K562 (cell line): ENCODE data around the gene INPP5D. TPM values are rescaled to one million over a fixed set of nuclear protein-coding genes. Genes with fewer than 3 reads are reported as not detected.

ENCODE experiments used
- ATAC-seq: fragments of 200-7000 bp; cut with Tn5 transposase; 3 replicates; pipeline ENCODE4 v1.9.1; 2020; ENCODE audit warnings: moderate library complexity
- BruUV-seq: library from RNA; stranded (reverse); fragments of 400-500 nt; replicated peaks from 2 replicates; lab custom pipeline; 2021; lab: Mats Ljungman, UMichigan
- CTCF ChIA-PET: fragments of 300-600 bp; formaldehyde crosslinking; extraction: SDS; loops from one replicate; lab custom pipeline; 2021; ENCODE audit warnings: low intra/inter-chr PET ratio; lab: Yijun Ruan, JAX
- POLR2A ChIA-PET: fragments of 300-600, 350-650 bp; sonication (Branson Sonifier 250); formaldehyde crosslinking; extraction: SDS; loops from one replicate; lab custom pipeline; 2021; ENCODE audit warnings: antibody characterized with exemption, inconsistent platforms; lab: Yijun Ruan, JAX
- DNase-seq, 4 experiments: peaks; one replicate each; pipeline versions ENCODE4 v3.0.0 to v3.0.0-alpha.2; 2011 to 2018; ENCODE audit warnings: low spot score in 3 of 4, mixed read lengths in 3 of 4; ENCODE audit errors: extremely low read depth in 1 of 4
- FAIRE-seq: peaks from 2 replicates; lab custom pipeline; 2011; peaks lifted over from hg19 to GRCh38; lab: Jason Lieb, UNC
- H2AFZ ChIP-seq: 2 replicates; pipeline ENCODE4 v1.6.0; 2011; ENCODE audit warnings: low read depth, low read length, control low read depth, inconsistent platforms
- H3K27ac ChIP-seq: fragments of 200-600 bp; 3 replicates; pipeline ENCODE4 v1.8.0; 2011; ENCODE audit warnings: low read depth, mild to moderate bottlenecking, control low read depth, inconsistent platforms, low read length, moderate library complexity, mixed read lengths; ENCODE audit errors: extremely low read depth
- H3K27me3 ChIP-seq, 2 experiments: fragments of 300-600 bp in 1 of 2; 2 replicates in 1 of 2; 3 replicates in 1 of 2; pipeline versions ENCODE4 v1.6.0 to v1.8.0; 2011; ENCODE audit warnings: inconsistent platforms in 2 of 2, low read length in 2 of 2, mild to moderate bottlenecking in 1 of 2, mixed read lengths in 1 of 2, moderate library complexity in 1 of 2; ENCODE audit not compliant: control insufficient read depth in 2 of 2, insufficient read depth in 2 of 2
- H3K36me3 ChIP-seq: fragments of 300-600 bp; 3 replicates; pipeline ENCODE4 v1.8.0; 2011; ENCODE audit warnings: mild to moderate bottlenecking, low read length, inconsistent platforms; ENCODE audit not compliant: control insufficient read depth, insufficient read depth
- H3K4me1 ChIP-seq, 2 experiments: fragments of 200-600 bp in 1 of 2; replicated peaks in 1 of 2; 2 replicates in 1 of 2; 3 replicates in 1 of 2; pipeline versions ENCODE4 v1.5.1 to v1.8.0; 2011; ENCODE audit warnings: inconsistent platforms in 2 of 2, low read length in 2 of 2, mild to moderate bottlenecking in 1 of 2, mixed read lengths in 1 of 2, moderate library complexity in 1 of 2; ENCODE audit not compliant: control insufficient read depth in 2 of 2, insufficient read depth in 2 of 2
- H3K4me2 ChIP-seq: 2 replicates; pipeline ENCODE4 v1.6.1; 2011; ENCODE audit warnings: low read length, control low read depth, inconsistent platforms, mixed read lengths; ENCODE audit not compliant: insufficient read depth
- H3K4me3 ChIP-seq: fragments of 200-600 bp; sonication (generic), shearing (Covaris generic); 2 replicates; pipeline ENCODE4 v1.5.1; 2016; ENCODE audit warnings: control low read depth, inconsistent platforms
- H3K79me2 ChIP-seq: fragments of 200-600 bp; 3 replicates; pipeline ENCODE4 v1.8.0; 2011; ENCODE audit warnings: low read length, inconsistent platforms; ENCODE audit not compliant: control insufficient read depth, insufficient read depth
- H3K9ac ChIP-seq, 2 experiments: 2 replicates each; pipeline versions ENCODE4 v1.6.0 to v1.6.1; 2011; ENCODE audit warnings: low read depth in 2 of 2, low read length in 2 of 2, control low read depth in 1 of 2, inconsistent platforms in 1 of 2, mild to moderate bottlenecking in 1 of 2, mixed read lengths in 1 of 2; ENCODE audit not compliant: insufficient read depth in 1 of 2
- H3K9me1 ChIP-seq: one replicate; pipeline ENCODE4 v1.6.0; 2011; ENCODE audit warnings: inconsistent platforms, mild to moderate bottlenecking, low read length, moderate library complexity; ENCODE audit not compliant: control insufficient read depth, insufficient read depth
- H3K9me3 ChIP-seq: replicated peaks from 2 replicates; pipeline ENCODE4 v1.5.1; 2011; ENCODE audit warnings: low read depth, low read length, inconsistent platforms; ENCODE audit not compliant: control insufficient read depth, insufficient read depth
- H4K20me1 ChIP-seq: replicated peaks from 2 replicates; pipeline ENCODE4 v1.6.1; 2011; ENCODE audit warnings: low read length, inconsistent platforms, mixed read lengths; ENCODE audit not compliant: control insufficient read depth, insufficient read depth
- ATF6 ChIP-seq: sonication (generic); formaldehyde crosslinking; IDR thresholded peaks from 2 replicates; pipeline ENCODE4 v1.4.0; 2020; ENCODE audit warnings: mild to moderate bottlenecking, missing genetic modification reagents
- DACH1 ChIP-seq: fragments of 450-650 bp; IDR thresholded peaks from 2 replicates; pipeline ENCODE4 v1.6.1; 2018; ENCODE audit not compliant: partially characterized antibody
- KLF1 ChIP-seq: fragments of 450-650 bp; IDR thresholded peaks from 2 replicates; pipeline ENCODE4 v1.6.1; 2016; ENCODE audit warnings: missing genetic modification characterization, missing compliant biosample characterization
- SP1 ChIP-seq: sonication (generic); formaldehyde crosslinking; IDR thresholded peaks from 2 replicates; pipeline ENCODE4 v1.8.1; 2022; ENCODE audit warnings: mild to moderate bottlenecking, missing genetic modification reagents
- WGBS: fragments of 100-300 bp; shearing (Covaris generic); methylation state at CpG from one replicate; pipeline ENCODE4 v1.1.6; 2016; ENCODE audit warnings: low coverage, mixed read lengths; ENCODE audit not compliant: insufficient coverage; ENCODE audit errors: missing lambda C conversion rate; 5-methylcytosine and 5-hydroxymethylcytosine counted together
- in situ Hi-C: fragments of 300-500 bp; cut with MboI; formaldehyde crosslinking; loops from 4 replicates; pipeline ENCODE4 v1.15.0; 2018; ENCODE audit warnings: inconsistent platforms, mixed read lengths
- intact Hi-C: fragments of 100-400 bp; cut with micrococcal nuclease; formaldehyde crosslinking; loops from 2 replicates; pipeline ENCODE4 v1.14.2; 2022
- polyA plus RNA-seq, 8 experiments: library from polyadenylated mRNA; depleted of rRNA in 4 of 8; stranded (reverse) in 5 of 8; unstranded in 3 of 8; fragments of >200 nt; fragmentation: Nextera tagmentation in 2 of 8; fragmentation: Illumina TruSeq in 1 of 8; extraction: Ambion mirVana in 2 of 8; extraction: Trizol in 1 of 8; gene quantifications; 2 replicates each; pipeline versions ENCODE4 v1.2.1 to v1.2.3, GENCODE V29; 2011 to 2014; ENCODE audit warnings: inconsistent platforms in 1 of 8, missing spikeins in 1 of 8
- total RNA-seq, 7 experiments: library from RNA; depleted of rRNA in 6 of 7; stranded (reverse); fragments of >200 nt in 6 of 7; fragmentation: Illumina TruSeq in 2 of 7; extraction: Trizol in 2 of 7; gene quantifications; 2 replicates each; pipeline versions ENCODE4 v1.2.1 to v1.2.3, GENCODE V29; 2011 to 2021; ENCODE audit warnings: low replicate concordance in 1 of 7
- TF ChIP-seq, protein P1 (sequence below): sonication (generic); formaldehyde crosslinking; IDR thresholded peaks from 2 replicates; pipeline ENCODE4 v1.8.1; 2023; ENCODE audit warnings: mild to moderate bottlenecking, missing genetic modification reagents
- TF ChIP-seq, protein P2 (sequence below): sonication (generic); formaldehyde crosslinking; IDR thresholded peaks from 2 replicates; pipeline ENCODE4 v1.9.0; 2022; ENCODE audit warnings: mild to moderate bottlenecking, missing genetic modification reagents
- TF ChIP-seq, protein P3 (sequence below): fragments of 450-650 bp; IDR thresholded peaks from 2 replicates; pipeline ENCODE4 v1.6.1; 2016; ENCODE audit warnings: low read depth, mild to moderate bottlenecking, moderate library complexity
- TF ChIP-seq, protein P4 (sequence below): fragments of 200-800 bp; sonication (Bioruptor generic); IDR thresholded peaks from 2 replicates; pipeline ENCODE4 v1.6.1; 2017; ENCODE audit warnings: missing genetic modification characterization, missing compliant biosample characterization

The INPP5D gene
- total and polyA plus RNA-seq, 9 of the 15 experiments (the other 6 are each of a cell fraction or from before 2014, with no cell fraction given) = 0.55 to 6.2 (median 2.2) TPM

DNA sequence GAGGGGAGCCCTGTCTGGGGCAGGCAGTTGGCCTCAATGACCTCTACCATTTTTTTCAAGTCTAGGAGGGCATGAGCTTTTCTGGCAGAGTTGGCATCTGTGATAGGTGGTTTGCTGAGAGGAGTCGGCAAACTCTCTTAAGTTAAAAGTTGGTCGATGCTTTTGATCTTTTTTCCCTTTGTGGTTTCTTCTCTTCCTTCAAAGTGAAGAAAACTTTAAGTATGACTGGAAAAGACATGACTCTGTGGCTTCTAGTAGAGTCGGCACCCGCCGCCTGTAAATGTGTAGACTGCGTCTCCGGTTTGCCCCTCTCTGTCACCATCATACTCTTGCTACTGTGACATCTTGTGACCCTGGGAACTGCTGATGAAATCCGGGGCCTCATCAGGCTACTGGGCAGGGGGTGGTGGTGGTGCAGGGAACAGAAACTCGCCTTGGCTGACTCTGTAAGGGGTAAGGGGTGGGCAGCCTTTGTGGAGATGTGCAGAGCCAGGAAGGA is 21.1 kb downstream of the INPP5D start (continued):
- TF ChIP-seq, protein P1, sequence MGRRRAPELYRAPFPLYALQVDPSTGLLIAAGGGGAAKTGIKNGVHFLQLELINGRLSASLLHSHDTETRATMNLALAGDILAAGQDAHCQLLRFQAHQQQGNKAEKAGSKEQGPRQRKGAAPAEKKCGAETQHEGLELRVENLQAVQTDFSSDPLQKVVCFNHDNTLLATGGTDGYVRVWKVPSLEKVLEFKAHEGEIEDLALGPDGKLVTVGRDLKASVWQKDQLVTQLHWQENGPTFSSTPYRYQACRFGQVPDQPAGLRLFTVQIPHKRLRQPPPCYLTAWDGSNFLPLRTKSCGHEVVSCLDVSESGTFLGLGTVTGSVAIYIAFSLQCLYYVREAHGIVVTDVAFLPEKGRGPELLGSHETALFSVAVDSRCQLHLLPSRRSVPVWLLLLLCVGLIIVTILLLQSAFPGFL (CRISPR knock-in tag) = no peak

DNA sequence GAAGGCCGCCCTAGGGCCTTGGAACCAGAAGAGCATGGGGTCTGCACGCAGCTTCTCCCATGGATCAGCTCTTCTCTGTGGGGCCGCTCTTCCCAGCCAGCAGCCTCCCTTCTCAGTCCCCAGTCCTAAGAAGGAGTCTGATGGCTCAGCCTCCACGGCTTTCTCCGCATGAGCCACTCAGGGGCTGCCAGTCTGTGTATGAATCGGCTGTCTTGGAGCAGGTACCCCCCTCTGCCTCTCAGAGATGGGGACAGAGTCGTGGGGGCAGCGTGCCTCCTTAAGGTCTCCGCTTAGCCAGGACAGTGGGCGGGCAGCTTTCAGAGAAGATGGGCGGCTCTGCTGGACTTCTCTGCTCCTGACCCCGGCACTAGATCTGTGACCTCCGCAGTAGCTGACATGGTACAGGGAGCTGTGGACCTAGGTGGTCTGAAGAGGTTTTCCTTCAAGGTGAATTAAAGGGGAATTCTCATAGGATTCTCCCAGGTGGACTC is 21.6 kb downstream of the INPP5D start:
- no peaks in the 10 kb centered on the region for H3K36me3 ChIP-seq
- 81% methylated on average over 4 of the region's 13 CpGs for WGBS
- intact Hi-C loops = no loop called here
- H3K27ac ChIP-seq = no peak overlapping the region
- H4K20me1 ChIP-seq = no peaks in the 10 kb centered on the region
- ChIA-PET CTCF (no interaction called here), POLR2A (no interaction called here)
- H3K4me1 ChIP-seq = peaks cover 18 to 22% of the 10 kb centered on the region in 2 experiments
- no peak overlapping the region for H3K4me3 ChIP-seq
- no peaks in the 10 kb centered on the region for H3K79me2 ChIP-seq
- ATAC-seq (no peak), DNase-seq (no peak), FAIRE-seq (no peak)
- peak overlapping the region in 1 of 2 experiments; percentile 26; a peak in 2 of 4 replicates for H3K9ac ChIP-seq
- H3K4me2 ChIP-seq = no peak overlapping the region
- no peaks in the 10 kb centered on the region for H3K27me3 ChIP-seq
- in situ Hi-C loops = no loop called here
- H3K9me1 ChIP-seq = no peaks in the 10 kb centered on the region
- no peak for TF ChIP-seq ATF6 (CRISPR knock-in tag)
- TF ChIP-seq DACH1 = no peak
- TF ChIP-seq, protein P2, sequence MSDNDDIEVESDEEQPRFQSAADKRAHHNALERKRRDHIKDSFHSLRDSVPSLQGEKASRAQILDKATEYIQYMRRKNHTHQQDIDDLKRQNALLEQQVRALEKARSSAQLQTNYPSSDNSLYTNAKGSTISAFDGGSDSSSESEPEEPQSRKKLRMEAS (CRISPR knock-in tag) = no peak
- TF ChIP-seq KLF1 (tag) = no peak
- TF ChIP-seq, protein P3, sequence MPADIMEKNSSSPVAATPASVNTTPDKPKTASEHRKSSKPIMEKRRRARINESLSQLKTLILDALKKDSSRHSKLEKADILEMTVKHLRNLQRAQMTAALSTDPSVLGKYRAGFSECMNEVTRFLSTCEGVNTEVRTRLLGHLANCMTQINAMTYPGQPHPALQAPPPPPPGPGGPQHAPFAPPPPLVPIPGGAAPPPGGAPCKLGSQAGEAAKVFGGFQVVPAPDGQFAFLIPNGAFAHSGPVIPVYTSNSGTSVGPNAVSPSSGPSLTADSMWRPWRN = no peak
- TF ChIP-seq, protein P4, sequence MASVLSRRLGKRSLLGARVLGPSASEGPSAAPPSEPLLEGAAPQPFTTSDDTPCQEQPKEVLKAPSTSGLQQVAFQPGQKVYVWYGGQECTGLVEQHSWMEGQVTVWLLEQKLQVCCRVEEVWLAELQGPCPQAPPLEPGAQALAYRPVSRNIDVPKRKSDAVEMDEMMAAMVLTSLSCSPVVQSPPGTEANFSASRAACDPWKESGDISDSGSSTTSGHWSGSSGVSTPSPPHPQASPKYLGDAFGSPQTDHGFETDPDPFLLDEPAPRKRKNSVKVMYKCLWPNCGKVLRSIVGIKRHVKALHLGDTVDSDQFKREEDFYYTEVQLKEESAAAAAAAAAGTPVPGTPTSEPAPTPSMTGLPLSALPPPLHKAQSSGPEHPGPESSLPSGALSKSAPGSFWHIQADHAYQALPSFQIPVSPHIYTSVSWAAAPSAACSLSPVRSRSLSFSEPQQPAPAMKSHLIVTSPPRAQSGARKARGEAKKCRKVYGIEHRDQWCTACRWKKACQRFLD (CRISPR knock-in tag) = no peak
- no peak for TF ChIP-seq SP1 (CRISPR knock-in tag)
- H3K9me3 ChIP-seq = no peaks in the 10 kb centered on the region
- no TSS peak for BruUV-seq
- H2AFZ ChIP-seq = no peak overlapping the region
